GM12864 (cell line): ENCODE results near the gene MAP3K14.
"Not testable (repeated sequence)": the region's sequence is repeated elsewhere in the genome, so short reads cannot be mapped to it uniquely, and the experiment has no call there.

Experiments used
- DNase-seq: peaks from one replicate; pipeline ENCODE4 v3.0.0-alpha.2; 2011; ENCODE audit warnings: low read depth
- H3K4me3 ChIP-seq: 2 replicates; pipeline ENCODE4 v1.5.1; 2011; ENCODE audit warnings: mild to moderate bottlenecking, low read depth, low read length, control low read depth
- TF ChIP-seq, protein P1 (sequence below): IDR thresholded peaks from 2 replicates; pipeline ENCODE4 v1.5.1; 2011; ENCODE audit warnings: low read depth, mild to moderate bottlenecking, moderate library complexity, low read length, control low read depth, inconsistent platforms; ENCODE audit errors: missing control alignments

MAP3K14 gene

DNA sequence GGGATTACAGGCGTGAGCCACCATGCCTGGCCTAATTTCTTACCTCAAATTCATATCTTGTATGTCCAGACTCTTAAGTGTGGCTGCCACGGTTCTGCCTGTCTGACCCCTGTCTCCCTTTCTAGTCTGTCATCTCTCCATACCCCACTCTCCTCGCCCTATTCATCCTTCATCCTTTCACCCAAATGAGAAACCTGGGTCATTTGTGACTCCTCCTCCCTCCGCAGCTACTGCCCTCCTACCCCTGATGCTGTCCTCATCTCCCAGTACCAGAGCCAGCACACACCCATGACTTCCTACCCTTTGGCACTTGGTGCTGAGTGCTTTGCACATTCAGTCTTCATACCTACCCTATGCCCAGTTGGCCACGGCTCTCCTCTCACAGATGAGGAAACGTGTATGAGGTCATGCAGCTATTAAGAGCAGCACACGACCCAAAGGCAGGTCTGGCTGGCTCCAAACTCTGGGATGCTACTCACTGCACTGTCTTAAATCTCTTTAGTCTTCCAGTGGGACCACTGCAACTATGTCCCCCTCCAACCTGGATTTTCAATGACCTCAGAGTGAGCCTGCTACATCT, 56.5 kb downstream of the MAP3K14 start:
- no peak for DNase-seq
- TF ChIP-seq, protein P1, sequence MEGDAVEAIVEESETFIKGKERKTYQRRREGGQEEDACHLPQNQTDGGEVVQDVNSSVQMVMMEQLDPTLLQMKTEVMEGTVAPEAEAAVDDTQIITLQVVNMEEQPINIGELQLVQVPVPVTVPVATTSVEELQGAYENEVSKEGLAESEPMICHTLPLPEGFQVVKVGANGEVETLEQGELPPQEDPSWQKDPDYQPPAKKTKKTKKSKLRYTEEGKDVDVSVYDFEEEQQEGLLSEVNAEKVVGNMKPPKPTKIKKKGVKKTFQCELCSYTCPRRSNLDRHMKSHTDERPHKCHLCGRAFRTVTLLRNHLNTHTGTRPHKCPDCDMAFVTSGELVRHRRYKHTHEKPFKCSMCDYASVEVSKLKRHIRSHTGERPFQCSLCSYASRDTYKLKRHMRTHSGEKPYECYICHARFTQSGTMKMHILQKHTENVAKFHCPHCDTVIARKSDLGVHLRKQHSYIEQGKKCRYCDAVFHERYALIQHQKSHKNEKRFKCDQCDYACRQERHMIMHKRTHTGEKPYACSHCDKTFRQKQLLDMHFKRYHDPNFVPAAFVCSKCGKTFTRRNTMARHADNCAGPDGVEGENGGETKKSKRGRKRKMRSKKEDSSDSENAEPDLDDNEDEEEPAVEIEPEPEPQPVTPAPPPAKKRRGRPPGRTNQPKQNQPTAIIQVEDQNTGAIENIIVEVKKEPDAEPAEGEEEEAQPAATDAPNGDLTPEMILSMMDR, result no peak
- H3K4me3 ChIP-seq, result no peak overlapping the region

DNA sequence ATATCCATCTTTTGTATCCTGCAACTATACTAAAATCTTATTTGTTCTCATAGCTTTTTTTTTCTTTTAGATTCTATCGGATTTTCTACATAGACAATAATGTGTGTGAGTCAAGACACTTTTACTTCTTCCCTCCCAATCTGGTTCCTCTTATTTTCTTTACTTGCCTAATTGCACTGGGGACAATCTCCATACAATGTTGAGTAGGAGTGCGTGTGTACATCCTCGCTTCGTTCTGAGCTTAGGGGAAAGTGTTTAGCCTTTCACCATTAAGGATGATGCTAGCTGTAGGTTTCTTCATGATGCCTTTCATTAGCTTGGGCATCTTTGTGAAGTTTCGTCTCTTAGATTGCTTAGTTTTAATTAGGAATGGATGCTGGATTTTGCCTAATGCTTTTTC, 57.8 kb downstream of the MAP3K14 start:
- no peak overlapping the region for H3K4me3 ChIP-seq
- TF ChIP-seq, protein P1, result no peak
- no peak for DNase-seq

DNA sequence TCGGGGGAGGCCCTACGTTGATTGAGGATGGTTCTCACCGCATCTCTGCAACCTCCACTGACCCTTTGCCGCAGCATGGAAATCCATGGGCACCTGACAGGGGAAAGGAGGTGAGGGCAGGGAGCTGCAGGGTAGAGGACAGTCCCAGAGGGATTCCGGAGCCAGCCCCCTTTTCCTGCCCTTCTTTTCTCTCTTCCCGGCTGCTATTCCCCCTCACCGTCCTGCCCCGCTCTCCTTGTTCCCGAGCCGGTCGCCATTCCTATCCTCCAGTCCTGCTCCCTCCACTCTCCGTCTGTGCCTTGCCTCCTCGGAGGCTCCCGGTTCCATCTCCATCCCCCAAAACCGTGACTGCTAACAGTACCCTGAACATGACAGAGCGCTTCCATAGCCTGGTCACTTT, 59.7 kb downstream of the MAP3K14 start:
- H3K4me3 ChIP-seq, result no peak overlapping the region

DNA sequence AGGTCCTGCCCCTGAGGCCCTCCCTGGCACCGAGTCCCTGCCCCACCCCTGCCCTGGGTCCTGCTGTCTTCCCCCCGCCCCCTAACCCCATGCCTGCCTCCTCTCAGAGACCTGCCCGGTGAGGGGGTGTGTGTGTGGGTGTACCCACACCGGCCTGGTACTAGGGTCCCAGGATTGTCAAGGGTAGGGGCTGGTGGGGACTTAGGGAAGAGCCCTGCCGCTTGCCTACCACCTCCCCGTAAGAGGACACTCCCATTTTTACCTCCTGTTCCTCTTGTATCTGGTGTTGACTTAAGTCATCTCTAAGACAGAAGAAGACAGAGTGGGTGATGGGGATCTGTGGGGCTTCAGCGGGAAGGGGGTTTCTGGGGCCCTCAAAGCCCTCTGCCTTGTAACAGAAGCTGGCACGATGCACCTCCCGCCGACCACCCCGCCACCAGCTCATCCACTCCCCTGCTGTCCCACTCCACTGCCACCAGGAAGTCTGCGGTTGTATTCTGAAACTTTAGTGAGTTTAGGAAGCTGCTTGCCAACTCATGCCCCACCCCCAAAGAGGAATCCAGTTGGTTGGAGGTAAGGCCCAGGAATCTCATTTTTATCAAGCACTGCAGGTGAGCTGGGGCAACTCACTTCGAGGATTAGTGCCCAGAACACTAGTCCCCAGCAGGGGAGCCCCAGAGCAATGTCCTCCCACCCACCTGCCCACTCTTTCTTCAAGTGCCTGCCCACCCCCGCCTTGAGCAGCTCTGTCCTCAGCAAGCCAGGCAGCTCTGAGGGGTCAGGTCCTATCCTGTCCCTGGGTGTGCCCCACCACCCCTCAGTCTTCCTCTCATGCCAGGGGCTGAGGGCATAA, 60.5 kb downstream of the MAP3K14 start:
- no peak overlapping the region for H3K4me3 ChIP-seq
- DNase-seq, result no peak
- TF ChIP-seq, protein P1, result peak; percentile 44

More for the DNA sequence above, 59.7 kb downstream of the MAP3K14 start:
- TF ChIP-seq, protein P1, result no peak
- no peak for DNase-seq

DNA sequence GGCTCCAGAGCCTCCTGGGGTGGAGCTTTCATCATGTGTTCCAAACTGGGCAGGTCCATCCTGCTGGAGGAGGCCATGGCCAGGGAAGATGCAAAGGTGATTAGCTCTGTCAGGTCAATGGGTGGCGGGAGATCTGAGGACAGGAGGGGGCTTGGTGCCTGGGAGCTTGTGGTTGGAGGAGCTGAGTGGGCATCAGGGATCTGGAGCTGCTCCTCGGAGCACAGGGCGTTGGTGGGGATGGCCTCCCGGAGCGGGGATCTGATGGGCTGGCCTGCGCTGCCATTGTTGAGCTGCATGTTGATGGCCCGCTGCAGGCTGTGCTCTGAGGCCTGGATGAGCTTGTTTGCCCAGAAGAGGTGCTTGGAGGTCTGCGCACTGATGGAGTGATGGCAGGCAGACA, 61.5 kb downstream of the MAP3K14 start:
- TF ChIP-seq, protein P1, result no peak
- no peak for DNase-seq
- H3K4me3 ChIP-seq, result no peak overlapping the region

DNA sequence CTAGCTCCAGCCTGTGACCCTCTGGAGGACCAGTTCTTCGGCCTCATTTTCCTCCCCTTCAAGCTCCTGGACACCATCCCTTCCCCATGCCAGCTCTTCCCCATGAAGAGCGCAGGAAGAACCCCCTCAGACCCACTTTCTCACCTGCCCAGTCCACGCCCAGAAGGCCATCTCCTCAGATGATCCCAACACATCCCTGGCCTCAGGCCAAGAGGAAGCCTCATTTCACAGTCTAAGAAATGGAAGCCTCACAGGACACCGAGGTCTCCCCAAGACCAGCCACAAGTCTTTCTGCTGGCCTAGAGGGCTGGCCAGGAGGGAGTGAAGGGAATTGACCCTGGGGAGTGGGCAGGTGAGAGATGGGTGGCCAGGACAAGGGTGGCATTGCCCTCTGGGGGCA, 62.9 kb downstream of the MAP3K14 start:
- TF ChIP-seq, protein P1, result no peak
- no peak for DNase-seq
- no peak overlapping the region for H3K4me3 ChIP-seq

DNA sequence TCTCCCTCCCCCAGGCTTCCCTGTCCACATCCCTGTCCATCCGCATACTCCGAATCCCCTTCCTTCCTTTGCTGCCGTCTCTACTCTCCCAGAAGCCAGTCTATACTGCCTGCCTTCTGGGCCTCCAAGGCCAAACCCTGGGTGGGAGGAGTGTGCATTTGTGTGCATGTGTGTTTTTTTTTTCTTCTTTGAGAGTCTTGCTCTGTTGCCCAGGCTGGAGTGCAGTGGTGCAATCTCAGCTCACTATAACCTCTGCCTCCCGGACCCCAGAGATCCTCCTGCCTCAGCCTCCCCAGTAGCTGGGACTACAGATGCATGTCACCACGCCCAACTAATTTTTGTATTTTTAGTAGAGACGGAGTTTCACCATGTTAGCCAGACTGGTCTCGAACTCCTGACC, 63.6 kb downstream of the MAP3K14 start:
- not testable (repeated sequence) for DNase-seq, H3K4me3 ChIP-seq
